IMR-90 (cell line): Measurements from ENCODE around the gene SPARCL1. TPM values are rescaled to one million over a fixed set of nuclear protein-coding genes. Genes with fewer than 3 reads are reported as not detected.

Source experiments
- ATAC-seq: fragments of 200-7000 bp; cut with Tn5 transposase; 2 replicates; pipeline ENCODE4 v1.9.1; 2020; ENCODE audit warnings: low read depth, mild to moderate bottlenecking, moderate library complexity
- BruUV-seq: library from RNA; stranded (reverse); fragments of 400-500 nt; replicated peaks from 2 replicates; lab custom pipeline; 2021; lab: Mats Ljungman, UMichigan
- CTCF ChIA-PET: fragments of 300-600 bp; formaldehyde crosslinking; extraction: SDS; loops from one replicate; lab custom pipeline; 2021; ENCODE audit warnings: antibody characterized with exemption; lab: Yijun Ruan, JAX
- POLR2A ChIA-PET: fragments of 300-600 bp; sonication (Branson Sonifier 250); formaldehyde crosslinking; loops from one replicate; lab custom pipeline; 2022; ENCODE audit warnings: antibody characterized with exemption; ENCODE audit not compliant: unreplicated experiment; lab: Charles Lee
- DNase-seq: peaks from one replicate; pipeline ENCODE4 v3.0.0; 2013
- H2AFZ ChIP-seq: replicated peaks from 2 replicates; pipeline ENCODE3; 2013; ENCODE audit warnings: low read length, mild to moderate bottlenecking; ENCODE audit not compliant: poor library complexity
- H2AK5ac ChIP-seq: 2 replicates; pipeline ENCODE4 v1.6.1; 2013; ENCODE audit warnings: low read depth, low read length, inconsistent platforms
- H2AK9ac ChIP-seq: replicated peaks from 2 replicates; pipeline ENCODE3; 2013; ENCODE audit warnings: mild to moderate bottlenecking, low read depth, low read length, moderate library complexity; ENCODE audit not compliant: poor library complexity
- H2BK120ac ChIP-seq: 2 replicates; pipeline ENCODE4 v1.6.1; 2013; ENCODE audit warnings: low read depth, low read length, inconsistent platforms
- H2BK15ac ChIP-seq: 3 replicates; pipeline ENCODE4 v1.6.1; 2013; ENCODE audit warnings: low read depth, low read length, inconsistent platforms
- H2BK20ac ChIP-seq: 2 replicates; pipeline ENCODE4 v1.6.1; 2013; ENCODE audit warnings: low read depth, mild to moderate bottlenecking, inconsistent platforms, low read length, moderate library complexity
- H2BK5ac ChIP-seq: 2 replicates; pipeline ENCODE4 v1.6.1; 2013; ENCODE audit warnings: mild to moderate bottlenecking, low read depth, low read length, inconsistent platforms; ENCODE audit not compliant: poor library complexity, severe bottlenecking
- H3K14ac ChIP-seq: replicated peaks from 2 replicates; pipeline ENCODE4 v1.6.1; 2013; ENCODE audit warnings: low read depth, low read length, inconsistent platforms
- H3K18ac ChIP-seq: 2 replicates; pipeline ENCODE4 v1.6.1; 2013; ENCODE audit warnings: low read depth, low read length, control low read depth
- H3K23ac ChIP-seq: 2 replicates; pipeline ENCODE4 v1.6.1; 2013; ENCODE audit warnings: low read depth, low read length, inconsistent platforms
- H3K27ac ChIP-seq: 2 replicates; pipeline ENCODE4 v1.5.1; 2013; ENCODE audit warnings: mild to moderate bottlenecking, control low read depth, low read length; ENCODE audit not compliant: insufficient read depth
- H3K27me3 ChIP-seq: 2 replicates; pipeline ENCODE4 v1.6.1; 2013; ENCODE audit warnings: low read length; ENCODE audit not compliant: control insufficient read depth, insufficient read depth
- H3K36me3 ChIP-seq: 2 replicates; pipeline ENCODE4 v1.6.1; 2013; ENCODE audit warnings: low read length, mixed read lengths; ENCODE audit not compliant: control insufficient read depth, insufficient read depth
- H3K4ac ChIP-seq: 2 replicates; pipeline ENCODE4 v1.6.1; 2013; ENCODE audit warnings: low read depth, low read length, inconsistent platforms
- H3K4me1 ChIP-seq: 2 replicates; pipeline ENCODE4 v1.6.1; 2013; ENCODE audit warnings: low read length, mixed read lengths; ENCODE audit not compliant: control insufficient read depth, insufficient read depth
- H3K4me2 ChIP-seq: 2 replicates; pipeline ENCODE4 v1.6.1; 2013; ENCODE audit warnings: low read depth, mild to moderate bottlenecking, control low read depth, low read length, moderate library complexity
- H3K4me3 ChIP-seq: 2 replicates; pipeline ENCODE4 v1.5.1; 2013; ENCODE audit warnings: low read depth, mild to moderate bottlenecking, control low read depth, low read length, moderate library complexity; ENCODE audit not compliant: insufficient read depth
- H3K56ac ChIP-seq: 2 replicates; pipeline ENCODE4 v1.6.1; 2013; ENCODE audit warnings: low read length, inconsistent platforms; ENCODE audit not compliant: insufficient read depth; ENCODE audit errors: extremely low read depth
- H3K79me1 ChIP-seq, 2 experiments: 2 replicates each; pipeline ENCODE4 v1.6.1; 2013; ENCODE audit warnings: low read length in 2 of 2, inconsistent platforms in 1 of 2, low read depth in 1 of 2
- H3K9ac ChIP-seq: 2 replicates; pipeline ENCODE4 v1.6.1; 2013; ENCODE audit warnings: low read depth, low read length, control low read depth
- H3K9me1 ChIP-seq: 2 replicates; pipeline ENCODE4 v1.6.1; 2013; ENCODE audit warnings: low read length, inconsistent platforms; ENCODE audit not compliant: insufficient read depth
- H3K9me3 ChIP-seq: 2 replicates; pipeline ENCODE4 v1.6.1; 2013; ENCODE audit warnings: low read length; ENCODE audit not compliant: control insufficient read depth, insufficient read depth
- H4K20me1 ChIP-seq: 2 replicates; pipeline ENCODE4 v1.6.1; 2013; ENCODE audit warnings: low read length, inconsistent platforms; ENCODE audit not compliant: insufficient read depth
- H4K5ac ChIP-seq: 2 replicates; pipeline ENCODE4 v1.6.1; 2013; ENCODE audit warnings: mild to moderate bottlenecking, low read depth, low read length, control low read depth
- H4K8ac ChIP-seq, 2 experiments: 2 replicates each; pipeline ENCODE4 v1.6.1; 2013; ENCODE audit warnings: low read depth in 2 of 2, low read length in 2 of 2, control low read depth in 1 of 2, inconsistent platforms in 1 of 2
- H4K91ac ChIP-seq: 2 replicates; pipeline ENCODE4 v1.6.1; 2013; ENCODE audit warnings: low read depth, low read length, inconsistent platforms; ENCODE audit not compliant: insufficient read depth
- BHLHE40 ChIP-seq: fragments of 150-350 bp; IDR thresholded peaks from 2 replicates; pipeline ENCODE4 v1.6.1; 2016; ENCODE audit warnings: mild to moderate bottlenecking, low read depth, low read length
- CEBPB ChIP-seq: IDR thresholded peaks from 2 replicates; pipeline ENCODE4 v1.6.1; 2012; ENCODE audit warnings: low read depth, low read length, improper control_type of control experiment
- CHD1 ChIP-seq: IDR thresholded peaks from 2 replicates; pipeline ENCODE4 v1.6.1; 2012; ENCODE audit warnings: low read depth, low read length, improper control_type of control experiment
- FOS ChIP-seq: fragments of 150-350 bp; IDR thresholded peaks from 2 replicates; pipeline ENCODE4 v1.6.1; 2016; ENCODE audit warnings: low read depth, low read length
- MAZ ChIP-seq: IDR thresholded peaks from 2 replicates; pipeline ENCODE4 v1.6.1; 2012; ENCODE audit warnings: low read depth, mild to moderate bottlenecking, low read length, improper control_type of control experiment, moderate library complexity, borderline replicate concordance
- MXI1 ChIP-seq: IDR thresholded peaks from 2 replicates; pipeline ENCODE4 v1.6.1; 2012; ENCODE audit warnings: low read depth, mild to moderate bottlenecking, low read length, moderate library complexity, borderline replicate concordance
- NFE2L2 ChIP-seq: fragments of 150-350 bp; IDR thresholded peaks from 2 replicates; pipeline ENCODE4 v1.6.1; 2016; ENCODE audit warnings: low read depth, mild to moderate bottlenecking, low read length
- POLR2A ChIP-seq: IDR thresholded peaks from 2 replicates; pipeline ENCODE4 v1.6.1; 2012; ENCODE audit warnings: mild to moderate bottlenecking, low read depth, low read length
- RAD21 ChIP-seq: IDR thresholded peaks from 2 replicates; pipeline ENCODE4 v1.6.1; 2012; ENCODE audit warnings: low read length, improper control_type of control experiment
- RCOR1 ChIP-seq: IDR thresholded peaks from 2 replicates; pipeline ENCODE4 v1.6.1; 2012; ENCODE audit warnings: mild to moderate bottlenecking, low read length, improper control_type of control experiment; ENCODE audit not compliant: insufficient replicate concordance
- RFX5 ChIP-seq: IDR thresholded peaks from 2 replicates; pipeline ENCODE4 v1.8.0; 2012; ENCODE audit warnings: low read depth, mild to moderate bottlenecking, low read length, moderate library complexity
- SMC3 ChIP-seq: fragments of 150-350 bp; IDR thresholded peaks from 2 replicates; pipeline ENCODE4 v1.6.1; 2016; ENCODE audit warnings: low read depth, mild to moderate bottlenecking, antibody characterized with exemption, low read length, moderate library complexity
- WGBS, 2 experiments: methylation state at CpG; one replicate each; pipeline versions ENCODE4 v1.1.5 to v1.1.7; 2013; ENCODE audit warnings: missing lambda C conversion rate in 2 of 2; ENCODE audit not compliant: insufficient read length in 1 of 2; ENCODE audit errors: extremely low coverage in 2 of 2; 5-methylcytosine and 5-hydroxymethylcytosine counted together
- dilution Hi-C: fragments of 300-500 bp; cut with HindIII; formaldehyde crosslinking; loops from one replicate; pipeline ENCODE4 v1.14.3; 2018; ENCODE audit warnings: low sequenced_read_pairs; ENCODE audit not compliant: unreplicated experiment
- in situ Hi-C: fragments of 300-500 bp; cut with MboI; formaldehyde crosslinking; loops from 3 replicates; pipeline ENCODE4 v1.14.3; 2019; ENCODE audit warnings: low sequenced_read_pairs, inconsistent platforms, mixed read lengths
- intact Hi-C: fragments of 100-400 bp; cut with micrococcal nuclease; formaldehyde crosslinking; loops from 2 replicates; pipeline ENCODE4 v1.10.0; 2022
- polyA plus RNA-seq, 3 experiments: library from polyadenylated mRNA; depleted of rRNA; stranded (reverse); fragments of >200 nt; gene quantifications; 2 replicates each; pipeline ENCODE4 v1.2.3, GENCODE V29; 2012; ENCODE audit warnings: low replicate concordance in 1 of 3
- total RNA-seq: library from RNA; depleted of rRNA; stranded (reverse); fragments of >200 nt; gene quantifications from 2 replicates; pipeline ENCODE4 v1.2.3, GENCODE V29; 2012
- TF ChIP-seq, protein P1 (sequence below): fragments of 150-350 bp; IDR thresholded peaks from 2 replicates; pipeline ENCODE4 v1.6.1; 2016; ENCODE audit warnings: low read depth, mild to moderate bottlenecking, low read length, moderate library complexity, borderline replicate concordance
- TF ChIP-seq, protein P2 (sequence below): conservative IDR thresholded peaks from 2 replicates; pipeline ENCODE4 v1.5.1; 2012; ENCODE audit warnings: mild to moderate bottlenecking, low read depth, low read length, improper control_type of control experiment
- TF ChIP-seq, protein P3 (sequence below): fragments of 150-350 bp; IDR thresholded peaks from 2 replicates; pipeline ENCODE4 v1.6.1; 2017; ENCODE audit warnings: mild to moderate bottlenecking, antibody characterized with exemption, low read length, low read depth

Gene SPARCL1
- total and polyA plus RNA-seq, 2 of the 4 experiments (the other 2 are of a cell fraction) = not detected

DNA sequence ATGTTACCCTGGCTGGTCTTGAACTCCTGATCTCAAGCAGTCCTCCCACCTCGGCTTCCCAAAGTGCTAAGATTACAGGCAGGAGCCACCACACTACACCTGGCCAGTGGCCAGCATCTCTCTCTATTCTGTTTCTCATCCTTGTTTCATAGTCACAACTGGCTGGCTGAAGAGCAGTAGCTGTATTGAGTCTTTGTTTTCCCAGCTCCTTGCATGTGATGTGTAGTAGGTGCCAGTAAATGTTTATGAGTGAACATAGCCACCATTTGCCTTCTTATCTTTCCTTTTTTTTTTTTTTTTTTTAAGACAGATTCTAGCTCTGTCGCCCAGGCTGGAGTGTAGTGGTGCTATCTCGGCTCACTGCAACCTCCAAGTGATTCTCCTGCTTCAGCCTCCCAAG lies 83.2 kb downstream of the SPARCL1 start:
- Histone ChIP-seq H3K56ac (no peak overlapping the region), H3K4ac (no peak overlapping the region), H4K8ac (no peak overlapping the region), H3K18ac (no peak overlapping the region), H3K27ac (no peak overlapping the region), H4K91ac (no peak overlapping the region), H3K23ac (no peak overlapping the region), H3K27me3 (no peaks in the 10 kb centered on the region), H2BK5ac (no peak overlapping the region), H2BK15ac (no peak overlapping the region), H4K20me1 (no peaks in the 10 kb centered on the region), H4K5ac (no peak overlapping the region), H3K36me3 (peaks cover 6% of the 10 kb centered on the region), H2AK9ac (peak overlapping the region; percentile 37), H2AK5ac (no peak overlapping the region), H2BK20ac (no peak overlapping the region), H3K9me1 (no peaks in the 10 kb centered on the region), H3K4me2 (no peak overlapping the region), H3K79me1 (no peaks in the 10 kb centered on the region; a peak in 2 of 4 replicates), H3K14ac (no peak overlapping the region), H2AFZ (no peak overlapping the region), H3K4me1 (no peaks in the 10 kb centered on the region), H3K9ac (no peak overlapping the region), H2BK120ac (no peak overlapping the region), H3K4me3 (no peak overlapping the region), H3K9me3 (no peaks in the 10 kb centered on the region)
- dilution Hi-C loops (no loop called here), in situ Hi-C loops (no loop called here), intact Hi-C loops (no loop called here)
- WGBS, 2 experiments = no CpG with 5 or more reads among the region's 3 CpGs
- no TSS peak for BruUV-seq
- ChIA-PET POLR2A (no interaction called here), CTCF (interaction anchor here (0.7 kb wide), 2 partner anchors 49 to 628 kb away, joined by 3 to 5 read pairs; no protein-coding TSS in a partner anchor)
- no peak for TF ChIP-seq MXI1
- TF ChIP-seq, protein P1, sequence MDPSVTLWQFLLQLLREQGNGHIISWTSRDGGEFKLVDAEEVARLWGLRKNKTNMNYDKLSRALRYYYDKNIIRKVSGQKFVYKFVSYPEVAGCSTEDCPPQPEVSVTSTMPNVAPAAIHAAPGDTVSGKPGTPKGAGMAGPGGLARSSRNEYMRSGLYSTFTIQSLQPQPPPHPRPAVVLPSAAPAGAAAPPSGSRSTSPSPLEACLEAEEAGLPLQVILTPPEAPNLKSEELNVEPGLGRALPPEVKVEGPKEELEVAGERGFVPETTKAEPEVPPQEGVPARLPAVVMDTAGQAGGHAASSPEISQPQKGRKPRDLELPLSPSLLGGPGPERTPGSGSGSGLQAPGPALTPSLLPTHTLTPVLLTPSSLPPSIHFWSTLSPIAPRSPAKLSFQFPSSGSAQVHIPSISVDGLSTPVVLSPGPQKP = no peak
- no peak for TF ChIP-seq FOS
- TF ChIP-seq CEBPB = no peak
- TF ChIP-seq, protein P2, sequence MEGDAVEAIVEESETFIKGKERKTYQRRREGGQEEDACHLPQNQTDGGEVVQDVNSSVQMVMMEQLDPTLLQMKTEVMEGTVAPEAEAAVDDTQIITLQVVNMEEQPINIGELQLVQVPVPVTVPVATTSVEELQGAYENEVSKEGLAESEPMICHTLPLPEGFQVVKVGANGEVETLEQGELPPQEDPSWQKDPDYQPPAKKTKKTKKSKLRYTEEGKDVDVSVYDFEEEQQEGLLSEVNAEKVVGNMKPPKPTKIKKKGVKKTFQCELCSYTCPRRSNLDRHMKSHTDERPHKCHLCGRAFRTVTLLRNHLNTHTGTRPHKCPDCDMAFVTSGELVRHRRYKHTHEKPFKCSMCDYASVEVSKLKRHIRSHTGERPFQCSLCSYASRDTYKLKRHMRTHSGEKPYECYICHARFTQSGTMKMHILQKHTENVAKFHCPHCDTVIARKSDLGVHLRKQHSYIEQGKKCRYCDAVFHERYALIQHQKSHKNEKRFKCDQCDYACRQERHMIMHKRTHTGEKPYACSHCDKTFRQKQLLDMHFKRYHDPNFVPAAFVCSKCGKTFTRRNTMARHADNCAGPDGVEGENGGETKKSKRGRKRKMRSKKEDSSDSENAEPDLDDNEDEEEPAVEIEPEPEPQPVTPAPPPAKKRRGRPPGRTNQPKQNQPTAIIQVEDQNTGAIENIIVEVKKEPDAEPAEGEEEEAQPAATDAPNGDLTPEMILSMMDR = no peak
- TF ChIP-seq BHLHE40 = no peak
- no peak for TF ChIP-seq RAD21
- TF ChIP-seq MAZ = no peak
- TF ChIP-seq, protein P3, sequence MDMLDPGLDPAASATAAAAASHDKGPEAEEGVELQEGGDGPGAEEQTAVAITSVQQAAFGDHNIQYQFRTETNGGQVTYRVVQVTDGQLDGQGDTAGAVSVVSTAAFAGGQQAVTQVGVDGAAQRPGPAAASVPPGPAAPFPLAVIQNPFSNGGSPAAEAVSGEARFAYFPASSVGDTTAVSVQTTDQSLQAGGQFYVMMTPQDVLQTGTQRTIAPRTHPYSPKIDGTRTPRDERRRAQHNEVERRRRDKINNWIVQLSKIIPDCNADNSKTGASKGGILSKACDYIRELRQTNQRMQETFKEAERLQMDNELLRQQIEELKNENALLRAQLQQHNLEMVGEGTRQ = no peak
- TF ChIP-seq SMC3 = no peak
- TF ChIP-seq CHD1 = no peak
- TF ChIP-seq RCOR1 = no peak
- no peak for TF ChIP-seq NFE2L2
- no peak for TF ChIP-seq RFX5
- TF ChIP-seq POLR2A = no peak
- DNase-seq (no peak), ATAC-seq (no peak)
